T-helper 2 cell treated with Interferon-gamma antibody and Interleukin-4, amounts not matched to agents 100 ng/mL and 5 ng/mL, for 36 hours (primary cell): ENCODE measurements around the gene ADAMTSL2. TPM values are rescaled to one million over a fixed set of nuclear protein-coding genes. Genes with fewer than 3 reads are reported as not detected.

Experiments used
- intact Hi-C: fragments of 100-400 bp; cut with micrococcal nuclease; formaldehyde crosslinking; loops from one replicate; pipeline ENCODE4 v1.15.1; 2023
- total RNA-seq: library from RNA; stranded (reverse); gene quantifications from 2 replicates; pipeline ENCODE4 v1.2.3, GENCODE V29; 2022

Gene ADAMTSL2
- total RNA-seq, 1 donor from 2014 or later = not detected

DNA sequence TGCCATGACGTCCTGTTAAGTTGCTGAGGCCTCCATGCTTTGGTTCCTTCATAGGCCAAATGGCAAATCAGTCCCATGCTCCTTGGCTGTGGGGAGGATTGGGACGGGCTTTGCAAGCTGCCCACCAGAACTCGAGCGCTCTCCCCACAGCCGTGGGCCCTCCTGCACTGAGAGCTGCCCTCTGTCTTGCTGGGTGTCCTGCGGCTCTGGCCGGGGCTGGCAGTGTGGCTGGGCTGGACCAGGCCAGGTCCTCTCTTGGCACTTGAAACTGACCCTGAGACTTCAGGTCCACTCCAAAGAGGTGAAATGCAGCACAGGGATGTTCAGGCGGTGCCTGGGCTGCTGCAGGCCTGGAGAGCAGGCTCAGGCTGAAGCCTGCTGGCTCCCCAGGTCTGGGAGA is 16.8 kb upstream of the ADAMTSL2 start:
- intact Hi-C loops = no loop called here

DNA sequence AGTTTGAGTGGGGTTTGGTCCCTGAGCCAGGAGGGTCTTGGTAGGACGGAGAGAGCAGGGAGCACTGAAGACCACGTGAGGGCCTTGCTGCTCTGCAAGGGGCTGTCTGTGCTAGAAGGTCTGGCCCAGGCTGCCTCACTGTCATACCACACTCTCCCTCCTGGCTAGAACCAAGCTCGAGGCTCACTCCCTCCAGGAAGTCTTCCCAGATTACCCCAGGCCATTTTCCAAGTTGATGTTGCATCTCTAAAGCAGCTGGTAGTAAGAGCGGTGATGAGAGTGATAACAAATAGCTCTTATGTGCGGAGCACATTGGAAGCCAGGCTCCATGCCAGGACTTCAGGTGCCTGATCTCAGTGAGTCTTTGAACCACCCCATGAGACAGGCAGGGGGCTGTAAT is 16.3 kb upstream of the ADAMTSL2 start:
- intact Hi-C loops = no loop called here

DNA sequence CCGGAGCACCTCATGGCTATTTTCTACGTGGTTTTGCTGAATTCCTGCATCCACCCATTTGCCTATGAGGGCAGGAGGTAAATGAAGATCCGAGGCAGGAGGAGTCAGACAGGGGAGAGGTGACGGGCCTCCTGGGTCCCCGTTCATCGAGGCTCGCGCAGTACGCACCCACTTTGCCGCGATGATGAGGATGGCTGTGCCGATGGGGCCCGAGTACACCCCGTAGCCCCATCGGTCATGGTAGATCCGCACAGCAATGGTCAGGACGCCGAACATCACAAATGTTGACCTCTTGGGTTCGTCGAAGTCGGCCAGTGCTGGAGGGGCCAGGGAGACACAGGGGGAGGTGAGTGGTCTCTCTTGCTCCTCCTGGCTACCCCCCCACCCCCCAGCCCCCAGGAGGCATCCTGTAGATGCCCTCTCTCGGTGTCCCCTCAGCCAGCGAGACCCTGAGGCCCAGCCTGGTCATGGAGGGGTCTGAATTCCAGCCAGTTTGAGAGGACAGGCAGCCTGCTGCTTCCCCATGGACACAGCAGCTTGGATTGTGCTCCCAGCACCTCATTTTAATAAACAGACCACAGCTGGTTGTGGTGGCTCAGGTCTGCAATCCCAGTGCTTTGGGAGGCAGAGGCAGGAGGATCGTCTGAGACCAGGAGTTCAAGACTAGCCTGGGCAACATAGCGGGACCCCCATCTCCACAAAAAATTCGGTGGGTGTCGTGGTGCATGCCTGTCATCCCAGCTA is 15.6 kb upstream of the ADAMTSL2 start:
- intact Hi-C loops = no loop called here

DNA sequence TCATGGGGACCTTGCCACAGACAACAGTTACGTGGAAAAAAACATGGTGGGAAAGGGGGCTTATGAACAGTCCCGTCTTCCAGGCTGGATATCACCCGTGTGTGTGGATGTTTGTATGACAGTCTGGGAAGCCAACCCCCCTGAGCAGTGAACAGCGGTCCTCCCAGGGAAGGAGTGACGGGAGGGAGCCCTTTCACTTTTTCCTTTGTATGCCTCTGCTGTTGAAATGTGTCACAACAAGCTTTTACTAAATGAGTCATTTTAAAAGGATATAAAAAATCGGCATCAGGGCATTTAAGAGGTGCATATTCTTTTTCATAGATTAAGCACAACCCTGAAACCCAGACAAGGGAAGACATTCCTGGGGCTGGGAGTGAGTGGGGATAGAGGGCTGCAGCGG is 14.8 kb upstream of the ADAMTSL2 start:
- intact Hi-C loops = no loop called here

DNA sequence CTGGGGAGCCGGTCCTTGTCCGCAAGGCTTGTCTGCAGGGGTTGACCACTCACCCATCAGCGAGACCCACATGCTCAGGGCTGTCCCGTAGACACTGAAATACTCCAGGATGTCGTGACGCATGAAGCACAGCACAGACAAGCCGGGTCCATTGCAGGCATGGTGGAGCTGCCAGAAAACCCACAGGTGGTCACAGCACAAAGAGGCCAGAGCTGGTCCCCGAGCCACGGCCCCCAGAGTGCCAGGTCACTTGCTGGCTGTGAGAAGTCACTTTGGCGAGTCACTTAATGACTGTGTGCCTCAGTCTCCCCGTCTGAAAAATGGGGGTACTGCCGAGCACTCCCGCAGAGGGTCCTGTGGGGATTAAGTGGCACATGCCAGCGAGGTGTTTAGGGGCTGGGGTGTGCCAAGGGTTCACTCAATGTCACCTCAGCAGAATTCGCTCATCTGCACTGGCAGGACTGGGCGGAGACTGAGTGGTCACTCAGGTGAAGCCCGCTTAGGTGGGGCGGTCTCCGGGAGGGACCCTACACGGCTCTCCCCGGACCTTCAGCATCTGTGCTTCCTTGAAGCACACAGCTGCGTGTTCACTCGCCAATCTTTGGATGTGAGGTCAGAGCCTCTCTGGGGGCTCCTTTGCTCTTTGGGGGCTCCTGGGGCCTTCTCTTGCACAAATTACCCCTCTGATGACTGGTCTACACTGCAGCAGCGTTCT is 14.2 kb upstream of the ADAMTSL2 start:
- intact Hi-C loops = no loop called here

DNA sequence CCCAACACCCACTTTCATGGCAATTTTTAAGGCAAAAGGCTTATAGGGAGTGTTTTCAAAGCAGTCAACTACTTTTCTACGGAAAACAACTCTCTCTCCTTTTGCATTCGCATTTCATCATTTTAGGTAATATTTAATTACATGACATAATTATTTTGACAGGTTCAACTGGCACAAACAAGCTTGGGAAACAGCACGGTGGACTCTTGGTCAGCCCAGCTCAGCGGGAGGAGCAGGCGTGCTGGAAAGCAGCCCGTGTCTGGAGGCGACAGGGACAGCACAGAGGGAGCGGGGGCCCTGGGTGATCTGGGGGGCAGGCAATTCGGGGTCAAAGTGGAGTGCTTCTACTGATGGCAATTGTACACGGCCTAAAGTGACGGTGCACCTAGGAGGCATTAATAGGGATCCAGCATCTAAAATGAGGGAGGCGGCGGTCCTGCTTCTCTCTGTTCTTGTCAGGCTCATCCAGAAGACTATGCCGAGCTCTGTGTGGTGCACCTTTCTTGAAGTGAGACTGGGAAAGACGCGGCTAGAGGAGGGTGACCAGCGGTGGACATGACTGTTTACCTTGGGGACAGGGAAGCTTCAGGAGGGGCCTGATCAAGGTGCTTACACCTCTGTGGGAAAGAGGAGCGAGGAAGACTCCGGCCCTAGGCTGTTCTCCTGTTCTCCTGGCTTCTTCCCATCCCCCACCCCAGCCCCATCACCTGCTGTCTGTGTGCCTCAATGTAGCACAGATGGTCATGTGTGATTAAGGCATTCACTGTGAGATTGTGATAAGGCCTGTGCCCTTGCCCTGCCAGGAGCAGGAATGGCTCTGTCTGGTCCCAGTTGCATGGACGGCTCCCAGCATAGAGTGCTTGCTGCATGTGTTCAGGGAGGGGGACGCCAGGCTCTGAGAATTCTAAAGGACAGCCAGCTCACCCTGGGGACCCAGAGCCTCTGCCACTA is 13.1 kb upstream of the ADAMTSL2 start:
- intact Hi-C loops = no loop called here

DNA sequence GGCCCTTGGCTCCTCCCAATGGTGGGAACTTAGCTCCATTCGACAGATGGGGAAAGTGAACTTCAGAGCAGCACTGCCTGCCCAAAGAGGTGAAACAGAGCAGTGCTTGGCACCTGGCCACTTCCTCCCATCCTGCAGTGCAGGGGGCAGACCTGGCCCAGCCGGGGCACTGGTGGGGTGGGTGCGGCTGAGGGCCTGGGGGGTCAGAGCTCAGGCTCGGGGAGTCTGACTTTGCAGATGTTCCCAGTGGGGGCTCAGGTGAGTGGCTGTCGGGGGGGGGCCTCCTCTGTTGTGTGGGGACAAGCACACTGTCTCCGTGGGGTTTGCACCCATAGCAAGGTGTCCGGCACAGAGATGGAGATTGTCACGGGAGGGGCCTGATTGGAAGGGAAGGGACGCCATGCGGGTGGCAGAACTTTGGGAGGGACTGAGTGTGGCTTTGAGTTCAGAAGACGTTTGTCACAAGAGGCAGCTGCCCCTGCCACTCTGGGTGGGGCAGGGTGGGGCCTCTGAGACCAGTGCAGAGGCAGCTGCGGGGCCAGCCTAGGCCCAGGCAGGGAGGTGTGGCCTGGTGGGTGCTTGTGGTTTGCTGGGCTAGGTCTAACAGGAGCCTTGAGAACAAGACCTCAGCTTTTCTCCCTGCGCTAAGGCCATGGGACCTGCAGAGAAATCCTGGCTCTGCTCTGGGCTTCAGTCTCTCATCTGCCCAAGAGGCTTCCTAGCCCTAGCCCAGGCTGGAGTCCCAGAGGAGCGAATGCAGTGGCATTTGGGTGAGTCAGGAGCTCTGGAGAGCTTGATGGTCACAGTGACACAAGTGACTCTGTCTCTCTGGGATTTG is 12.2 kb upstream of the ADAMTSL2 start:
- intact Hi-C loops = no loop called here

DNA sequence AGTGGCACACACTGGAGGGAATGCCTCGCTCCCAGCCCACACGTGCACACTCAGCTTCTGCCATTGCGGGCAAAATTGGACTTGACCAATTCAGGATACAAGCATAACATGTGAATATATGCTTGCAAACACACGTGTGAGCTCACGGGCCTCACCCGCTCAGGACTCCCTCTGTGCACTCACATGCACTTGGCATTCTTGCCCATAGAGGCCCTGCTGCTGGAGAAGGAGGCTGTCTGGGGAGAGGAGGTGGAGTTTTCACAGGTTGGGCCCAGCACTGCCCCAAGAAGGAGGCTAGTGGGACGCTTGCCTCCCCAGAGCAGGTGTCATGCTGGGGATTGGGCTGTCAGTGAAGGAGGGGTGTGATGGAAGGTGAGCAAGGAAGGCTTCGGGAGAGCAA is 11.4 kb upstream of the ADAMTSL2 start:
- intact Hi-C loops = no loop called here

DNA sequence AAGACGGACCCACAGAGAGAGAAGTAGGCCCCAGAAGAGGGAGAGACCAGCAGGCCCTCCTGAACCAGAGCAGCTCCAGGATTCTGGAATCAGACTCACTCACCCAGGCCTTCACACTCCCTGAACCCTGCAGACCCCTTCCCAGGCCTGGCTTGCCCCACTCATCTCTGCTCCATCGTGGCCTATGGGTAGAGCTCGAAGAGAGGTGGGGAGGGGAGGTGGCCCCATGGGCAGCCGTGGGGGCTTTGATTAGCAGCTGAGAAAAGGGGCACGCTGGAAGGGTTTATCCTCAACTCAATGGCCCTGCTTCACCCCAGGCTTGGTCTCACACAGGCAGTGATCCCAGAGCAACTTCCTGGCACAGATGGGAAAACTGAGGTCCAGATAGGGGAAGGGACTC is 10.4 kb upstream of the ADAMTSL2 start:
- intact Hi-C loops = no loop called here

DNA sequence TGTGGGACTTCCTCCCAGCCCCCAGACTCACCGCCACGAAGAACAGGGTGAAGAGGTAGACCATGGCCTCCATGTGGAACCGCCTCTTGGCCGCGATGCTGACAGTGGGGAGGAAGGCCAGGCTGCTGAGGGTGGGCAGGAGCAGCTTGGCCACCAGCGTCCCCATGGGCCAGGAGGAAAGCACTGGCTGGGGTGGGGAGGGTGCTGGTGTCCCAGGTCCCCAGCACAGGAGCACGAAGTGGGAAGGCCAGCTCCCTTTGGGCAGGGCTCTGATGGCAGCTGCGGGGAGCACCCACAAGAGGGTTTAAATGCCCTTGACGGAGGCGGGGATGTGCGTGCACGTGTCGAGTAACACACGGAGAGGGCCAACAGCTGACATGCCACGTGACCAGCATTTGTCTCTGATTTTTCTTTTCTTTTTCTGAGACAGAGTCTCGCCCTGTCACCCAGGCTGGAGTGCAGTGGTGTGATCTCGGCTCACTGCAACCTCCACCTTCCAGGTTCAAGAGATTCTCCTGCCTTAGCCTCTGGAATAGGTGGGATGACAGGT is 9.8 kb upstream of the ADAMTSL2 start, which contains the start of gene MYMK:
Gene MYMK (minus strand): TSS at position 281 of the 550 bp plus-strand sequence. CDS start 115 bp downstream, at position 166.
- intact Hi-C loops = no loop called here

DNA sequence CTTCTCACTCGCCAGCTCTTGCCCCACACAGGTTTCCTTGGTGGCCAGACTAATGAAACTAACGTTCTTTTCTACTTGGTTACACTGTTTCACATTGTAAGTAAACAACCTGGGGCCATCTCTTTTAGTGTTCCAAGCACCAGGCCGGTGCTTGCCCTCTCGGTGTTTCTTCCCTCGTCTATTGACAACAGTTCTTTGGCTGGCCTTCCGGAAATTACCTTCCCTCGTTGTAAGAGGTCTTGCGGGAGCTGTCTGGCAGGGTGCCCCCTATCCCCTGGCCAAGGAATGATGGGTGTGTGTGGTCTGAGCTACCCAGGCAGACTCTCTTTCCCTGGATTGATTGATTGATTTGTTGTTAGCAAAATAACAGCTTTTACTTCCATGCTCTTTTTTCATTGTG is 8.8 kb upstream of the ADAMTSL2 start:
- intact Hi-C loops = no loop called here

DNA sequence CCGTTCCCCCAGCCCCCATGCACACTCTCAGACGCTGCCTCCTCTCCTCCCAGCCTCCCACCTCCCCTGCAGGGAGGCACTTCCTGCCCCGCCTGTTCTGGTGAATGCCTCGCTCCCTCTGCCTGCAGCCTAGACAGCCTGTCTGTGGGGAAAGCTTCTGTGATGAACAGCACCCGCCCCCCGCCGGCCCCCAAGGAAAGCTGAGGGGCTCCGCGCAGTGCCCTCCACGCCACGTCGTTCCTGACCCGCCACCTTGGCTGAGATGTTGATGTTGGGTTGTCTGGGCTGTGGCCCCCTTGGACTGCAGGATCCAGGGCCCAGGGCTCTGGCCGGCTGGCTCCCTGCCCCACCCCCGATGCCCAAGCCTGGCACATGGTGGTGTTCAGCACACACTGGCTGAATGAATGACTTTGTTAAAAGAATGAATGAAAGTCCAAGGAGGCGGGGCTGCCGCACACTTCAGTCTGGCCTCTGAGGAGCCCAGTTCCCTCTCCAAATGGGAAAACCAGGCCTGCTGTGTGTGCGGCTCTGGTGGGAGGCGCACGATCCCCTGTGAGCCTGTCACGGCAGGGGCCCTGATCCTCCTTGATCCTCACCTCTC is 7.7 kb upstream of the ADAMTSL2 start:
- intact Hi-C loops = no loop called here

DNA sequence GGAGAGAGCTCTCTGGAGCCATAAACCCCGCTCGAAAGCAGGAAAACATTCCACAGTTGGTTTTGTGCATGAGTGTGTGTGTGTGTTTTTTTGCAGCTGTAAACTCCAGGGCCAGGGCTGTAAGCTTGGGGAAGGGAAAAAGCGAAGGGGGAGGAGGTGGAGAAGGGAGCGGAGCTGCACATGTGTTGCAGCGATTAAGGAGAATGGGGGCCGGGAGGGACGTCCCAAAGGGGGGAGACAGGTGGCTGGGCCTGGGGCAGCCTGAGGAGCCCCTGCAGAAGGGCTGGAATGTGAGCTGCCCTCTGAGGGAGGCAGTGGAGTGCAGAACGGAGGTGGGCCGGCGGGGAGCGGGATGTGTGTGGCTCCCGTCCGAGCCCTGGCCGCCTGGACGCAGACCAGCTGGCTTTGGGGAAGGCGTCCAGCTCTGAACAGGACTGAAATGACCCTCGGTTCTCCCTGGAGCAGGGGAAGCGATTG is 7.0 kb upstream of the ADAMTSL2 start:
- intact Hi-C loops = no loop called here

DNA sequence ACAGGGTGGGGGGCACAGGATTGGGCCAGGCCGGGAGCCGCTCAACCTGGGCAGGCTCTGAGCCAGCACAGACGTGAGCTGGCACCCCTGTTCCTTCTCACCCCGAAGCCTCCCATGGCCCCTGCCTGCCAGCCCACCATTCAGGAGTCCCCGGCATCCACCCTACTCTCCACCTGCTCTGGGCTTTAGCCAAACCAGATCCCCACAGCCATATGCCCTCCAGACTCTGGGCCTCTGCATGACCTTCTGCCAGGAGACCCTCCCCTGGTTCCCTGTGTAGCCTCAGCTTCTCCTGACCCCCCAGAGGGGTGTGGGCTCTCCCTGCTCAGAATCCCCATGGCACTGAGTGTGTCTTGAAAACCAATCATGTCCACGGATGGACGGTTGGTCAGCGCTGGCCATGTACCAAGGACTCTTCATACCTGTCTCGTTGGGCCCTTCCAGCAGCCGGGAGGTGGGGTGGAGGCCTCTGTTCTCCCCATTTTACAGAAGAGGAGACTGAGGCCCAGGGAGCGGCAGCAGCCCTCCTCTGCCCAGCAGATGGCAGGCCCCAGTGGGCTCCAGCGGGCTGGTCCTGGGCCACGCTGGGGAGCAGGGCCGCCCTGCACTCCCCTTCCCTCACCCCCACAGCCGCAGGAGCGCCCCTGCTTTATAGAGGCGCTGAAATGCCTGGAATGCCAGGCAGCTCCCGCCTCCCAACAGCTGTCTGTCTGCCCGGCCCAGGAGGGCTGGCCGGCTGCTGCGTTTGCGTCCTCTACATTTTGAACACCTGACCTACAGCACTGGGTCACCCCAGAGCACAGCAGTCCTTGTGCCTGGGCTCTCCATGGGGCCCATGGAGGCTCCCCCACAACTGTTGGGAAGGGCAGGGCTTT is 6.3 kb upstream of the ADAMTSL2 start:
- intact Hi-C loops = no loop called here

DNA sequence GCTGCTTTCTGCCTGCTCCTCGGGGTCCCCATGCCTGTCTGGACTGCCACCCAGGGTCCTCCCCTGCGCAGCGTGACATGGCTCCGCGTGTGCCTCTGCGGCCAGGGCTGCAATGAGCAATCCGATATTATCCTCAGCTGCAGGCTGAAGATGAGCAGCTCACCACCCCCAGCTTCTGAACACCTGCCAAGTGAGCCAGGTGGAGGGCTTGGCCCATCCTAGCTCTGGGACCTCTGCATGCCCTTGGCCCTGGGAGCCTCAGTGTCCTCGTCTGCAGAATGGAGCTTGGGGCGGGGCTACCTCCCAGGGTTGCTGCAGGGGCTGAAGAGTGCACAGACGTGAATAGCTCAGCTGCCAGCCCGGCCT is 5.6 kb upstream of the ADAMTSL2 start:
- intact Hi-C loops = no loop called here

DNA sequence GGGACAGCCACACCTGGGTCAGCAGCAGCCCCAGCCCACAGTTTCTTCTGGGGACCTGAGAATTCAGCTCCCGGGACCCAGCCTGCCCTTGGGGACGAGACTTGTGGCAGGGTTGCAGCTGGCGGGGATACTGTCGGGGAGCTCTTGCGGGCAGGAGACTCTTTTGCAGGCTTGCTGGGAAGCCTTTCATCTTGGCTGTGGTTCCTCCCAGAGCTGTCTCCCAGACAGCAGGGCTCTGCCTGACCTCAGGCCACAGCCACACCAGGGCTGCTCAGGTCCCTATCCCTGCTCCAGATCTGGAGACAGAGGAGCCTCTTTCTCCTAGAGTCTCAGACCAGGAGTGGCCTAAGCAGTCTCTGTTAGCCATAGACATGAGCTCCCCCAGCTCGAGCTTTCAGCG is 5.0 kb upstream of the ADAMTSL2 start:
- intact Hi-C loops = no loop called here

DNA sequence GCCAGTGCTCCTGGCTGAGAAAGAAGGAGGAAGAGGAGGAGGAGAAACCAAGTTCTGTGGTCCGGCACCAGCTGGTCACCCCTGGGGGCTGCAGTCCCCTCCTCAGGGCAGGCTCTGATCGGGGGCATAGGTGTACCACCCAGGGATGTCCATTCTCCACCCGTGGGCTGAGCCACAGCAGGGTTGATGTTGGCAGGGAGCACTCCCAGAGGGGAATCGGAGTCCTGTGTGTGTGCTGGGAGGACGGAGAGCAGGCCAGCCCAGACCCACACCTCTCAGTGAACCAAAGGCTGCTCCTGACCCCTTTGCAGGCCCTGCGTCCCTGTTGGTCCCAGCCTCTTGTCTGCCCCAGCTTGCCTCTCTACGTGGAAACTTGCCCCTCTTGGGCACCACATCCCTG is 4.6 kb upstream of the ADAMTSL2 start:
- intact Hi-C loops = no loop called here

DNA sequence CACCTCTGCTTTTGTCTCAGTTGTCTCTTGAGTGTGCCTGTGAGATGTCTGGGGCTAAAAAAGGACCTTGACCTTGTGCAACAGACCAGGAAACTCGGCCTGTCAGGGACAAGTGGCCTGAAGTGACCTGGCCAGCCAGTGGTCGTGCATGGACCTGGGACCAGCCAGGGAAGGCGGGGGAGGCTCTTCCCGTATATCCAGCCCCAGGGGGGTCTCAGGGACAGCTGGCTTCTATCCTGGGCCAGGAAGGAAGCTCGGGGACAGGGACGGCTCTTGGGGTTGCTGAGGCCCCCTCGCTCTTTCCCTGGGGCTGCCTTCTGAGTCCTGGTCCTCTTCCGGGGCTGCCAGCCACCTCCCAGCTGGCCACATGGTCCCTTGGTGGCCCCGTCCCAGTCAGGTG is 3.2 kb upstream of the ADAMTSL2 start:
- intact Hi-C loops = no loop called here
